ENCODE measurements around the gene PCBP3. TPM values are rescaled to one million over a fixed set of nuclear protein-coding genes. Genes with fewer than 3 reads are reported as not detected.

PCBP3 gene
- total RNA-seq, 1 donor from 2014 or later = 9.7 TPM

DNA sequence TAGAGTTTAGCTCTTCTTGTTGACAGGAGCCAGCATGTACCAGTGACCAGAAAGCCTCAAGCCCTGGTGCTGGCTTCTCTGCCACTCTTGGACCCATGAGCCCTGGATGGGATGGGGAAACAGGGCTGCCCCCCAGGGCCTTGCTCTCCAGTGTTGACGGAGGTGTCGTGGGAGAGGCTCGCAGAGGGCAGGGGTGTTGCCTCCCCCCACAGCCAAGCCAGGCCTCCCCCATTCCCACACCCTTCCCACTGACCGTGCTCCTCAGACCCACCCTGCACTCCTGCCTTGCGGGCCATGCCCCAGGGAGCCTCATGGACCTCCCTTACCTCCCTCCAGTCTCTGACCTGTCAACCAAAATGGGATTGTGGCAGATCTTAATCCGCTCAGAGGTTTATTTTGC is 214.2 kb downstream of the PCBP3 start:
- Mint-ChIP-seq H3K36me3 (ENCODE audit: low read depth) (no peaks in the 10 kb centered on the region), H3K4me3 (no peak overlapping the region), H3K4me1 (peaks cover 3% of the 10 kb centered on the region), H3K9me3 (no peaks in the 10 kb centered on the region), H3K27ac (no peak overlapping the region), H3K27me3 (no peaks in the 10 kb centered on the region)
- intact Hi-C loops (cut with micrococcal nuclease) = no loop called here
- no peak for DNase-seq

DNA sequence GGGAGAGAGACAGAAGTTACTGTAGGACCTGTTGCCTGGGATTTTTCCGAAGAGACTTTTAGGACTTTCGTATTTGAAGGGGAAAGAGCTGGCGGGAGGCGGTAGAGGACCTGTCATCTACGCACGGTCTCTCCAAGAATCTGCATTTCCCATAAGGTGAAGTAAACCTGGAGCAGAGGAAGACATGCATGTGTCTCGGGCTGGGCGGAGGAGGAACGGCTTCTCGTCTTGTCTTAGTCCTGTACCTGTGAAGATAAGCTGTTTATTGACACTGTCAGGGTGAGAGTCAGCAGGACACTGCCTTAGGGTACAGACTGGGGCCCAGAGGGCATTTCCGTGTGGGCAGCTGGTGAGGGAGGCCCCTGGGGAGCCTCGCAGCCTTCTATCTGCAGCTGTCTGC is 214.7 kb downstream of the PCBP3 start:
- Mint-ChIP-seq H3K36me3 (ENCODE audit: low read depth) (no peaks in the 10 kb centered on the region), H3K27me3 (no peaks in the 10 kb centered on the region), H3K4me1 (peaks cover 3% of the 10 kb centered on the region), H3K4me3 (no peak overlapping the region), H3K9me3 (no peaks in the 10 kb centered on the region), H3K27ac (no peak overlapping the region)
- intact Hi-C loops (cut with micrococcal nuclease) = no loop called here
- DNase-seq = no peak

DNA sequence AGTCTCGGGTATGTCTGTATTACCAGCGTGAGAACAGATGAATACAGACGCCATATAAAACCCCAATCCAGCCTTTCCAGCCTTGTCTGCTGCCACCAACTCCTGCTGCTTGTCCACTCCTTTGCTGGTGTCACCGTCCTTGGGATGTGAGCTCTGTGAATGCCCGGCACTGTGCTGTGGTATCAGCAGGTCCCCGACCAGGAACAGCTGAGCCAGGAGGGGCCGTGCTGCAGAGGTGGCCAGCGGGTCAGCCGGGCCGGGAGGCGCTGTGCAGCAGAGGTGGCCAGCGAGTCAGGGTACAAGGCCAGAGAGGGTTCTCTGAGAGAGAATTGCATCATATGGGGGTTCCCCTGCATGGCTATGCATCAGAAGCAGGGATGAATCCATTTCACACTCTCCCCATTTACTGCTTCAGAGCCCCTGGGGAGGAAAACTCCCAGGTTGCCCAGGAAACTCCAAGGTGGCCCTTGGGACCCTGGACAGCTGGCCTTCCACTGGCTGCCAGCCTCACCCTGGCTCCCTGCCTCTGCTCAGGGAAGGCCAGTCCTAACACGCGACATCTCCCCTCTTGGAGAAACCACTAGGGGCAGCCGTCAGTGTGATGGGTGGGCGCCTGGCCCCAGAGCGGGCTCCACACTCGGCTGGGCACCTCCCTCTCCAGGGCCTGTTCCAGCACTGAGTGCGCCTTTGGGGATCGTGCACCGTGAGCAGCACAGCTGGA is 215.7 kb downstream of the PCBP3 start:
- intact Hi-C loops (cut with micrococcal nuclease) = no loop called here
- Mint-ChIP-seq H3K9me3 (no peaks in the 10 kb centered on the region), H3K4me1 (peaks cover 3% of the 10 kb centered on the region), H3K36me3 (ENCODE audit: low read depth) (no peaks in the 10 kb centered on the region), H3K4me3 (no peak overlapping the region), H3K27me3 (no peaks in the 10 kb centered on the region), H3K27ac (no peak overlapping the region)
- no peak for DNase-seq

DNA sequence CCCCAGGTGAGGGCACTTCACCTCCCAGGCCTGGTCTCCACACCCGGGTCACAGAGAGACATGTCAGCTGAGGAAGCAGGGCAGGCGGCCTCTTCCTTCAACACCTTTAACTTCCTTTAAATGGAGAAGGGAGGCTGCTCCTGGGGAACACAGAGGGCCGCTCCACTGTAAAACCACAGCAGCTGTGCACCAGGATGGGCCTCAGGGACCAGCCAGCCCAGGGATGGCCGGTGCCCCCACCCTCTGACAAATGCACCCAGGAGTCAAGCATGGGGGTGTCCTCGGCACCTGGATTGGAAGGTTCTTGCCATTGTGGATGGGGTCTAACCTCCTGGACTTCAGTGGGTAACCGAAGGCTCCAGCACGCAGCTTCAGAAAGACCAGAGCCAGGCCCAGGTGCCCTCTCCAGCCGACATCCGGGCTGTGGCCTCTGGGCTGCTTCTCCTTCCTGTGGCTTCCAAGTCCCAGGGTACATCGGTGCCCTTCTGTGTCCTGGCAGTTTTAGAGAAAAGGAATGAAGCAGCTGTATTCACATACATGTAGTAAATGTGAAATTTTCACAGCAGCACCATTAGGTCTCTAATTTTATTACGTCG is 216.3 kb downstream of the PCBP3 start:
- Mint-ChIP-seq H3K27me3 (no peaks in the 10 kb centered on the region), H3K4me3 (no peak overlapping the region), H3K4me1 (no peaks in the 10 kb centered on the region), H3K27ac (no peak overlapping the region), H3K9me3 (no peaks in the 10 kb centered on the region), H3K36me3 (ENCODE audit: low read depth) (no peaks in the 10 kb centered on the region)
- intact Hi-C loops (cut with micrococcal nuclease) = no loop called here
- no peak for DNase-seq

DNA sequence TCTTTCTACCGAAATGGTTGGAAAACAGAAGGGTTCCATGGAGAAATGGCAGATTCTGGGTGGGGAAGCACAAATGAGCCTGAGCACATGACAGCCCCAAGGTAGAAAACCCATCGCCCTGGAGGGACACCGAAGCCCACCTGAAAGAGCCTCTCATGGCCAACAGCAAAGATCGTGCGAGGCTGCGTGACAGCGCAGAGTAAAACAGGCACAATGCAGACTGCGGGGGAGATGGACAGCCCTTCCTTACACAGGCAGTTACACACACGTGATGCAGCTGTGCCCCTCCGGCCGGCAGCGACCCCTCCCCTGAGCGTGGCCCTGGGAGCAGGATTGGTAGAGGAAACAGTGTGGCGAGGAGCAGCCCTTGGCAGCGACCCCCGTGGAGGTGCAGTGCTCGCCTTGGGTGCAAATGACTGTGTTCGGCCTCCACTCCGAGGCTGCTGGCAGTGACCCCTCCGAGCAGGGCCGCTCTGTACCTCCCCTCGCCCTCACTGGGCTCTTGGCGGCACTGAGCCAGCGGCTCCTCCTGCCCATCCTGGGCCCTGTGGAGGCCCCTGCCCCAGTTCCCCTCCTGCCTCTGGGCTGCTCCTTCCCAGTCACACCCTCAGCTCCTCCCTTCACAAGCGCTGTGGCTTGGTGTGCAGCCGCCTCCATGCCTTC is 217.1 kb downstream of the PCBP3 start:
- H3K4me3 Mint-ChIP-seq = no peak overlapping the region

DNA sequence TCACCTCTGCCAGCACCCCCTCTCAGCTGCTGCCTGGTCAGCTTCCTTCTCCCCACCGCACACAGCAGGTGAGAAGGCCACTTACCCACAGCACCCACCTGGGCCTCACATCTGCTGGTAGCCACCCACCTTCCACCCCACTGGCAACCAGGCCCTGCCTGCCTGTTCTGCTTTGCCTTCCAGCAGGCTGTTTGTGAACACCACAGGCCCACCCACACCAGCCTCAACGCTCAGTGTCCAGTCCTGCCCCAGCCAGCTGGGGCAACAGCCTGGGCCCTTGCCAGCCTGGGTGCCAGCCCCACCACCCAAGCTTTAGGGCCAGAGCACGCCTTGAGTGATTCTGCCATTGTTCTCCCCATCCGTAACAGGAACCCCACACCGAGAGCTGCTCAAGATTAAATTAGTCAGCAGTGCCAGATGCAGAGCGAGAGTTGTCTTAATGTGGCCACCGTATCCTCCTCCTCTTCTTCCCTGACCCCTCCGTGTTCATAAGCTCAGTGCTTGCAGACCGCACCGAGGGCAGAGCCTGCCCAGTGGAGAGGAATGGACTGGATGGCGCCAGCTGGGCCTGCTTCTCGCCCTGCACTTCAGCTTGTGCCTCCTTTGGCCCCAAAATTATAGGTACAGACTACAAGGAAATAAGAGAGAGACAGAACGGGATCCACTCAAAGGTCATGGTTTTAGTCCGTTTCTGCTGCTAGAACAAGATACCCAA is 217.8 kb downstream of the PCBP3 start:
- Mint-ChIP-seq H3K36me3 (ENCODE audit: low read depth) (no peaks in the 10 kb centered on the region), H3K27me3 (no peaks in the 10 kb centered on the region), H3K4me3 (no peak overlapping the region), H3K9me3 (no peaks in the 10 kb centered on the region), H3K27ac (no peak overlapping the region), H3K4me1 (no peaks in the 10 kb centered on the region)
- DNase-seq = no peak
- intact Hi-C loops (cut with micrococcal nuclease) = no loop called here

More for the DNA sequence above, 217.1 kb downstream of the PCBP3 start:
- no peaks in the 10 kb centered on the region for H3K4me1 Mint-ChIP-seq
- H3K36me3 Mint-ChIP-seq (ENCODE audit: low read depth) = no peaks in the 10 kb centered on the region
- DNase-seq = no peak
- no peak overlapping the region for H3K27ac Mint-ChIP-seq
- intact Hi-C loops (cut with micrococcal nuclease) = no loop called here
- no peaks in the 10 kb centered on the region for H3K9me3 Mint-ChIP-seq
- no peaks in the 10 kb centered on the region for H3K27me3 Mint-ChIP-seq

DNA sequence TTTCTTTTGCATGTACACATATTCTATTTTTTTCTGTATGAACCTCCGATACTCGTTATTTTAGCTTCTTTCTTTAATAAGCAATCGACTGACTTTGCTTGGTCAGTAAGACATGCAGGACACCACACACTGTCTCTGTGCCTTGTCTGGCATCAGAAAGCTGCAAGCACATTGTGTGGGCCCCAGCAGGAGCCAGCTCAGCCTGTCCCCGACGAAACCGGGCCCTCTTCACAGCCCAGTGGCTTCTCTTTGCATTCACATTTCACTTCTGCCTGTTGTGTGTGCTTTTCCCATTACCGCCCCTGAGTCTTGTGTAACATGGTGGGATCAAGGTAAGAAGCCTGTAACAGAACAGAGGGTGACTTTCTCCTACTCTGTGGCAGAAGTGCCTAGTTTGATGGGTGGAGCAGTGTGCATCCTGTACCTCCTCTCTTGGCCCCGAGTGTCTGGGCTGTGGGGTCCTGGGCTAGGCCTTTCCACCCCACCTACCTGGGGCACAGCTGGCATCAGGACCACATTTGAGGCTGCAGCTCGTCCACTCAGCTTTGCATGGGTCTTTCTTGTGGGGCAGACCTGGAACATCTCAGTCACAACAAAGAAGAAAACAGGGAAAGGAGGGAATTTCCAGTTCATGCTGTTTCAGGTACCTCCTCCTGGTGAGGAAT is 219.2 kb downstream of the PCBP3 start:
- no peaks in the 10 kb centered on the region for H3K36me3 Mint-ChIP-seq (ENCODE audit: low read depth)
- no peaks in the 10 kb centered on the region for H3K4me1 Mint-ChIP-seq
- no peak for DNase-seq
- H3K4me3 Mint-ChIP-seq = no peak overlapping the region
- H3K27ac Mint-ChIP-seq = no peak overlapping the region
- intact Hi-C loops (cut with micrococcal nuclease) = no loop called here
- H3K27me3 Mint-ChIP-seq = no peaks in the 10 kb centered on the region
- H3K9me3 Mint-ChIP-seq = no peaks in the 10 kb centered on the region

DNA sequence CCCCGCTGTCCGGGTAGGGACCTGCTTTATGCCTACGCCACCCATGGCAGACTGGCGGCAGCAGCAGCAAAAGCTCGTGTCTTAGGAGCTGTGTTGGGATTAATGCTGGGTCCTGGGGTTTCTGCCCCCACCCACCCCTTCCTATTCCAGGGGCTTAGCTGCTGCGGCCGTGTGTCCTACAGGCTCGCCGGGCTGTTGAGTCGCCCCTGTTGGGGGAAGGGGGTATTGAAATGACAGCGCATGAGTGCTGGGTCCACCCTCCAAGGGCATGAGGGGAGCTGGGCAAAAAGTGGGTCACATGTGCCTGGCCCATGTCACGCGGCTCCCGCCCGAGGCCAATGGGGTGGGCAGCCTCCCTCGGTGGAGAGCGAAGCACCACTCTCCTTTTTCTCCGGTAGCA is 219.7 kb downstream of the PCBP3 start:
- no peaks in the 10 kb centered on the region for H3K4me1 Mint-ChIP-seq

DNA sequence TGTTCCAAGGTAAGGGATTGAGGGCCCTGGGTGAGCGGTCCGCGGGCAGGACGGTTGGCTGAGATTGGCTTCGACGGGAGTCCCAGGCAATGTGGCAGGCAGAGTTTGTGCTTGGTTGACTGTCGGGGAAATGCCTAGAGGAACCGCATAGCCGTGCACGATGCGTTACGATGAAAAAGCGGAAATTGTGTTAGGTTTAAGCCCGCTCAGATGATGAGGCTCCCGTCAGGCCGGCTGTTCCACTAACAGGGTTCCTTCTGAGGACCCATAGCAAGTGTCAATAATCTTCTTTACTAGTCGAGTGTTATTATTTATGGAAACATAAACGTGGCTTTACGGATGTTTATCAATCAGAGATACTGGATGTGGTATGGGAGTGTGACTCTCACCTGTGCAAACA is 220.2 kb downstream of the PCBP3 start:
- Mint-ChIP-seq H3K27ac (no peak overlapping the region), H3K4me3 (no peak overlapping the region), H3K9me3 (no peaks in the 10 kb centered on the region), H3K27me3 (no peaks in the 10 kb centered on the region), H3K4me1 (no peaks in the 10 kb centered on the region), H3K36me3 (ENCODE audit: low read depth) (no peaks in the 10 kb centered on the region)
- intact Hi-C loops (cut with micrococcal nuclease) = no loop called here
- no peak for DNase-seq

More for the DNA sequence above, 219.7 kb downstream of the PCBP3 start:
- Mint-ChIP-seq H3K27ac (no peak overlapping the region), H3K27me3 (no peaks in the 10 kb centered on the region), H3K4me3 (no peak overlapping the region), H3K9me3 (no peaks in the 10 kb centered on the region), H3K36me3 (ENCODE audit: low read depth) (no peaks in the 10 kb centered on the region)
- no peak for DNase-seq
- intact Hi-C loops (cut with micrococcal nuclease) = no loop called here

DNA sequence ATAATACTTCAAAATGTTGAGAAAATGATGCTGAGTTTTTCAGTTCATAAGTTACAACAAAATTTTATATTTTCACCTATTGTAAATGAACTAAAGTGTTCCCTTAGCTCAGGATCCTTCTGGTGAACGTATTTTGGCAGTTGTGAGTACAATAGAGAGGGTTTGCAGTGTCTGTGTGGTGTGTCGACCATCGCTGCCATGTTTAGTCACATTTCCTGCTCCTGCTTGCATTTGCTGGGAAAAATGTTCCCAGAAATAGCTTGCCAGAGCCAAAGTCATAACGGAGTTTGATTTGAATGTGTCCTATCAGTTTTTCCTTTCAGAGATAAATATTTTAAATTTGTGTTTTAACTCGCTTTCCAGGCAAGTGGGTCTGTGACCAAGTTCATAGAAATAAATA is 220.9 kb downstream of the PCBP3 start:
- no peaks in the 10 kb centered on the region for H3K27me3 Mint-ChIP-seq
- DNase-seq = no peak
- H3K36me3 Mint-ChIP-seq (ENCODE audit: low read depth) = no peaks in the 10 kb centered on the region
- no peaks in the 10 kb centered on the region for H3K4me1 Mint-ChIP-seq
- no peak overlapping the region for H3K27ac Mint-ChIP-seq
- H3K9me3 Mint-ChIP-seq = no peaks in the 10 kb centered on the region
- intact Hi-C loops (cut with micrococcal nuclease) = no loop called here
- no peak overlapping the region for H3K4me3 Mint-ChIP-seq

DNA sequence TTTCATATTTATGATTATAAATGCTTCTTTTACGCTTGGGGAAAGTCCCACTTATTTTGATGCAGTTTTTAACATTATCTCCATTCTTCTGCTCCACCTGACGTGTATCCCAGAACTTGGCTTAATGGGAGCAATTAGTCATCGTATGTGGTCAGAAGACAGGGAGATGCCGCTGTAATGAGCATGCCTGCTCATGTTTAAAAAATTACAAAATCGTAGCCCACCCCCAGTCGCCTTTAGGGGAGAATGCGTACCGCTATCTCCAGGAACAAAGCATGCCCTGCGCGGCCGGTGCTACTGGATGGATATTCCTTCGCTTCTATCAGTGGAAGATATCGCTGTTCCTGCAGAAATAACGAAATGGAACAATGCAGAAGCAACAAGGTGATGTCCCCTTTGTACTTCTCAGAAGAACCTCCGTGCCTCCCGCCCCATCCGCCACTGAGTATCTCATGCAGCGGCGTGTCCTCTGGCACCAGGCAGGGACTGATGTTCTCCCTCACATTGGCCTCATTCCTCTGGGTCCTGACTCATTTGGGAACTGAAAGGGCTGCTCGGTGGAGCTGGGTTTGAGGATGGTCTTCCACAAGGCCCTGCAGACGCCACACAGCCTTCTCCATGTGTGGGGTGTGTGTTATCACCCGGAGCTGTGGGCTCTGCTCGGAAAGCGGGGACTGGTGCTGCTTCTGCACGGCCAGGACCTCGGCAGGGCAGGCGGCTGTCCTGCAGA is 221.7 kb downstream of the PCBP3 start:
- H3K4me1 Mint-ChIP-seq = no peaks in the 10 kb centered on the region
- H3K9me3 Mint-ChIP-seq = no peaks in the 10 kb centered on the region
- no peak overlapping the region for H3K27ac Mint-ChIP-seq
- H3K4me3 Mint-ChIP-seq = no peak overlapping the region
- no peaks in the 10 kb centered on the region for H3K36me3 Mint-ChIP-seq (ENCODE audit: low read depth)
- intact Hi-C loops (cut with micrococcal nuclease) = no loop called here
- H3K27me3 Mint-ChIP-seq = no peaks in the 10 kb centered on the region
- no peak for DNase-seq

DNA sequence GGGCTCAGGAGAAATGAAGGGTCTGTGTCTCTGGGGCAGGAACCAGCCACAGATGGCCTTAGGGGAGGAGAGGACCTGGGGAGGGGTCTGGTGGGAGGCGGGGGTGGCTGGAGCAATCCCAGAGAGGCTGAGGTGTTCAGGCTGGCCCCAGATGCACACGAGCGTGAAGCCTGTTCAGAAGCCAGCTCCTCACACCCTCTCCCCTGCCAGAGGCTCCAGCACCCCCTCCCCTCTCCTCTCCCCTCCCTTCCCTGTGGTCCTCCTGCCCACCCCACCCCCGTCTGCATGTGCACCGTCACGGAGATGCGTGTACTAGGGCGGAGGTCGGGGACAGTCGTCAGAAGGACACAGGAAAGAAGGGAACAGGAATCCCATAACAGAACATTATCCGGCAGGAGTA is 223.0 kb downstream of the PCBP3 start:
- Mint-ChIP-seq H3K27ac (no peak overlapping the region), H3K36me3 (ENCODE audit: low read depth) (no peaks in the 10 kb centered on the region), H3K4me3 (no peak overlapping the region), H3K9me3 (no peaks in the 10 kb centered on the region), H3K4me1 (no peaks in the 10 kb centered on the region), H3K27me3 (no peaks in the 10 kb centered on the region)
- no peak for DNase-seq
- intact Hi-C loops (cut with micrococcal nuclease) = no loop called here

DNA sequence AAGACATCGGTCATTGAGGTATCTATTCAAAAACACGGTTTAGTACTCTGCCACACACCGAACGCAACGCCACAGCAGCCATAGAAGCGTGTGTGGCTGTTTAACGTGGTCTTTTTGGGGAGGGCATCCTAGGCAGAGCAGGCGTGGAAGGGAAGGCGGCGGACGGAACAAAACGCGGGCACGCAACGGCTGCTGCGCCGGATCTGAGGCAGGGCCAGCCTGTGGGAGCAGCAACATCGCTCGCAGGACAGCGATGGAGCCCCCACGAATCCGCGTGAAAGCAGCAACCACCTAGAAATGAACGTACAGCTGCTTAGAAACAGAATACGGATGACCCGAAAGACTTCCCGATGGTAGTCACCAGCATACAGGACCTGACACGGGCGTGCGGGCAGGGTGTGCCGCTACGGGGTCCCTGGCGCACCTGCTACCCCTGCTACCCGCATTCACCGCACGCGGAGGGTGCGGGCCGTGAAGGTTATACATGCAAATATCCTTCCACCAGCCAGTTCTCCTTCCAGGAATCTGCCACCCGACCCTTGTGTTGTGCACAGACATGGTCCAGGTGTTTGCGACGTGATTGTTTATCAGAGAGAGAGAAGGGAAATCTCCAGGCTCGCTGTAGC is 223.6 kb downstream of the PCBP3 start:
- Mint-ChIP-seq H3K4me1 (no peaks in the 10 kb centered on the region), H3K27me3 (no peaks in the 10 kb centered on the region), H3K36me3 (ENCODE audit: low read depth) (no peaks in the 10 kb centered on the region), H3K9me3 (no peaks in the 10 kb centered on the region), H3K4me3 (no peak overlapping the region), H3K27ac (no peak overlapping the region)
- intact Hi-C loops (cut with micrococcal nuclease) = no loop called here
- DNase-seq = no peak

Measured in activated CD4-positive, alpha-beta T cell treated with anti-CD3 and anti-CD28 coated beads, Interleukin-2, amount 10 ng/mL, durations not matched to agents 24 days and 14 days (primary cell).